Fibroblast of the aortic adventitia (primary cell): ENCODE results near the gene F11. TPM values are rescaled to one million over a fixed set of nuclear protein-coding genes. Genes with fewer than 3 reads are reported as not detected.
A peak's percentile ranks its signal among the peaks of the same experiment; 100 is the strongest.

ENCODE experiments used
- DNase-seq: peaks from one replicate; pipeline ENCODE4 v3.0.0-alpha.2; 2010; ENCODE audit warnings: low read depth
- H3K4me3 ChIP-seq: 2 replicates; pipeline ENCODE4 v1.5.1; 2011; ENCODE audit warnings: low read depth, mild to moderate bottlenecking, control low read depth, low read length, moderate library complexity
- total RNA-seq: library from RNA; depleted of rRNA; stranded (reverse); fragments of >200 nt; gene quantifications from 2 replicates; pipeline ENCODE4 v1.2.3, GENCODE V29; 2012; ENCODE audit warnings: low replicate concordance
- TF ChIP-seq, protein P1 (sequence below): IDR thresholded peaks from 2 replicates; pipeline ENCODE4 v1.5.1; 2011; ENCODE audit warnings: mild to moderate bottlenecking, low read length, control low read depth, inconsistent platforms; ENCODE audit not compliant: insufficient read depth

Gene F11
- total RNA-seq, 1 donor, result not detected

DNA sequence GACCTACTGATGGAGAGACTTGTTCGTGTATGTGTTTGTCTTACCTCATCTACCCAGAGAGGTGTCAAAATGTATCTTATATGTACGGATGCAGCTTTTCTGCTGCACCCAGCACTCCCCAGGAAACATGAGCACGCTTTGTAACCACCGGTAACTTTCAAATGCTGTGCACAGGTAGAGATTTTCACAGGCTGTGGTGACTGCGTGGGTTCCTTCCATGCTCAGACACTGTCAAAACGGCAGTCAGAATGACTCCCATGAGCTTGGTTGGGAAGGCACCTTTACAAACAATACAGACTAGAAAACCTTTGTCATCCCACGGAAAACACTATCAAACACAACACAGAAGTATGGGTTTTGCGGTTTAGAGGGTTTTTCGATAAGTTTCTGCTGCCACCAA lies 28.2 kb downstream of the F11 start:
- DNase-seq, result no peak
- TF ChIP-seq, protein P1, sequence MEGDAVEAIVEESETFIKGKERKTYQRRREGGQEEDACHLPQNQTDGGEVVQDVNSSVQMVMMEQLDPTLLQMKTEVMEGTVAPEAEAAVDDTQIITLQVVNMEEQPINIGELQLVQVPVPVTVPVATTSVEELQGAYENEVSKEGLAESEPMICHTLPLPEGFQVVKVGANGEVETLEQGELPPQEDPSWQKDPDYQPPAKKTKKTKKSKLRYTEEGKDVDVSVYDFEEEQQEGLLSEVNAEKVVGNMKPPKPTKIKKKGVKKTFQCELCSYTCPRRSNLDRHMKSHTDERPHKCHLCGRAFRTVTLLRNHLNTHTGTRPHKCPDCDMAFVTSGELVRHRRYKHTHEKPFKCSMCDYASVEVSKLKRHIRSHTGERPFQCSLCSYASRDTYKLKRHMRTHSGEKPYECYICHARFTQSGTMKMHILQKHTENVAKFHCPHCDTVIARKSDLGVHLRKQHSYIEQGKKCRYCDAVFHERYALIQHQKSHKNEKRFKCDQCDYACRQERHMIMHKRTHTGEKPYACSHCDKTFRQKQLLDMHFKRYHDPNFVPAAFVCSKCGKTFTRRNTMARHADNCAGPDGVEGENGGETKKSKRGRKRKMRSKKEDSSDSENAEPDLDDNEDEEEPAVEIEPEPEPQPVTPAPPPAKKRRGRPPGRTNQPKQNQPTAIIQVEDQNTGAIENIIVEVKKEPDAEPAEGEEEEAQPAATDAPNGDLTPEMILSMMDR, result no peak
- no peak overlapping the region for H3K4me3 ChIP-seq

DNA sequence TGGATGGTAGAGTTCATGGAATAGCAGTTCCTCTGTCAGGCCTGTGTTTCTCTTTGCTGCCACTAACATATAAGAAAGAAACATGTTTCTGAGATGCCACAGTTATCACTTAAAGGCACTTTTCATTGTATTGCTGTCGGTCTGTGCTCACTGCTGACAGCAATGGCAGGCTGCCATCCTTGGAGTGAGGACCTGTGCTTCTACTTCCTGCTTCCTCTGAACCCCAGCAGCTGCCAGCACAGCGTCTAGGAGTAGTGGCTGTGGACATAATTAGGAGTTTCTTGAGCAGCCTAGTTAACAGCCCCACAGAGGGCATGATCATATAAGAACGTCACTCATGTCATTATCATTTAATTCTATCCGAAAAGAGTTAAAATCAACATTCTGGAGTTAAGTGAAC lies 30.5 kb downstream of the F11 start:
- H3K4me3 ChIP-seq, result no peak overlapping the region
- TF ChIP-seq, protein P1, result no peak
- DNase-seq, result no peak

DNA sequence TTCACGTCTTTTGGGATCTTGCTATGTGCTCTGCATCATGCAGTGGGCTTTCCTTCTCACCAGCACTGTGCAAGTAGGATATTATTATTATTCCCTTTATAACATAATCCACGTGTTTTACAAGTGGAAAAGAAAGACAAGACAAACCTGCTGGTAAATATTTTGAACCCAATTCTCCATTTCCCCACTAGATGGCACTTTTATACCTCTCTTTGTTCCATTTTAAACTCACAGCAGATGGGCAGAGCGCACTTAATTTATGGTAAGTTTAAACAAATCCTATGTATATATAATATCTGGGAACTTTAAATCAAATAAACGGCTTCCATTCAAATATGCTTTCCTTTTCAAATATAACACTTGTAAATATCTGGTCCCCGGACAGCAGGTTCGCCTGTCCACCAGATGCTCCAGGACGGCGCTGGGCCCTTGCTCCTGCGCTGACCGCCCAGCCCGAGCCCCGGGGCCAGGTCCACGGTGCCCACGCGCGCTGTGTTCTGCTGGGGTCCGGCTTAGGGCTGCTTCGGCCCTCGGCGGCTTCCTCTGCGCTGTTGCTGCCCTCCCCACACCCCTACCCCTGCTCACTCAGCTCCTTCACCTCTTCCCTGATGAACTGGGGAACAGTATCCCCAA lies 31.1 kb downstream of the F11 start:
- peak; percentile 70 for DNase-seq
- H3K4me3 ChIP-seq, result no peak overlapping the region
- TF ChIP-seq, protein P1, result peak; percentile 60

DNA sequence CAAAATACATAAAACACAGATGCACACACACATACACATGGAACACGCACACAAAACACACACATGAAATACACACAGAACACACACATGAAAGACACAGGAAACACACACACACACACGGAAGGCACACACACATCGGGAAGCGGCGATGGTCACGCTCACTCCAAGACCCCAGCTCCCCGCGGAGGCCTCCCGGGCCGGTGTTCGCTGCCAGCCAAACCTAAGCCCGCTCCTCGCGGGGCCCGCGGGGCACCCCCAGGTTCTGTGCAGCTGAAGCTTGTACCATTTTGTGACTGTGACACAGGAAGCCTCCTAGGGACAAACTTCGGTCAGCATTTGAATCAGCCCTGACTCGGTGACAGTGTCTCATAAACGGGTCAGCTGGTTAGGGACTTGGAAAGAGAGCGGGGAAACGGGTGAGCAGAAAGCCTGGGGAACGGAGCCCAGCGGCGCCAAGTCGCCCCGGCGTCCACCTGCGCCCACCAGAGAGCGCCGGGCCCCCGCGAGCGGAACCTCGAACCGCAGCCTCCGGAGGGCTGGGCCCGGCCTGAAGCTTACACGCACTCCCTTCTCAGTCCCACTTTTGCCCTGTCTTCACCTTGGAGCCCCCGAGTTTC lies 32.1 kb downstream of the F11 start:
- no peak overlapping the region for H3K4me3 ChIP-seq
- TF ChIP-seq, protein P1, result no peak
- no peak for DNase-seq

GRCh38 chr4:186299291-186299690 lies 33.3 kb downstream of the F11 start:
- DNase-seq, result no peak
- TF ChIP-seq, protein P1, result no peak
- H3K4me3 ChIP-seq, result no peak overlapping the region

GRCh38 chr4:186300659-186301390 lies 34.8 kb downstream of the F11 start:
- TF ChIP-seq, protein P1, result no peak
- no peak for DNase-seq
- no peak overlapping the region for H3K4me3 ChIP-seq
